ENCODE results near the gene TBC1D20.
A peak's percentile ranks its signal among the peaks of the same experiment; 100 is the strongest.
"Not testable (repeated sequence)": the region's sequence is repeated elsewhere in the genome, so short reads cannot be mapped to it uniquely, and the experiment has no call there.

TBC1D20 gene, protein sequence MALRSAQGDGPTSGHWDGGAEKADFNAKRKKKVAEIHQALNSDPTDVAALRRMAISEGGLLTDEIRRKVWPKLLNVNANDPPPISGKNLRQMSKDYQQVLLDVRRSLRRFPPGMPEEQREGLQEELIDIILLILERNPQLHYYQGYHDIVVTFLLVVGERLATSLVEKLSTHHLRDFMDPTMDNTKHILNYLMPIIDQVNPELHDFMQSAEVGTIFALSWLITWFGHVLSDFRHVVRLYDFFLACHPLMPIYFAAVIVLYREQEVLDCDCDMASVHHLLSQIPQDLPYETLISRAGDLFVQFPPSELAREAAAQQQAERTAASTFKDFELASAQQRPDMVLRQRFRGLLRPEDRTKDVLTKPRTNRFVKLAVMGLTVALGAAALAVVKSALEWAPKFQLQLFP

DNA sequence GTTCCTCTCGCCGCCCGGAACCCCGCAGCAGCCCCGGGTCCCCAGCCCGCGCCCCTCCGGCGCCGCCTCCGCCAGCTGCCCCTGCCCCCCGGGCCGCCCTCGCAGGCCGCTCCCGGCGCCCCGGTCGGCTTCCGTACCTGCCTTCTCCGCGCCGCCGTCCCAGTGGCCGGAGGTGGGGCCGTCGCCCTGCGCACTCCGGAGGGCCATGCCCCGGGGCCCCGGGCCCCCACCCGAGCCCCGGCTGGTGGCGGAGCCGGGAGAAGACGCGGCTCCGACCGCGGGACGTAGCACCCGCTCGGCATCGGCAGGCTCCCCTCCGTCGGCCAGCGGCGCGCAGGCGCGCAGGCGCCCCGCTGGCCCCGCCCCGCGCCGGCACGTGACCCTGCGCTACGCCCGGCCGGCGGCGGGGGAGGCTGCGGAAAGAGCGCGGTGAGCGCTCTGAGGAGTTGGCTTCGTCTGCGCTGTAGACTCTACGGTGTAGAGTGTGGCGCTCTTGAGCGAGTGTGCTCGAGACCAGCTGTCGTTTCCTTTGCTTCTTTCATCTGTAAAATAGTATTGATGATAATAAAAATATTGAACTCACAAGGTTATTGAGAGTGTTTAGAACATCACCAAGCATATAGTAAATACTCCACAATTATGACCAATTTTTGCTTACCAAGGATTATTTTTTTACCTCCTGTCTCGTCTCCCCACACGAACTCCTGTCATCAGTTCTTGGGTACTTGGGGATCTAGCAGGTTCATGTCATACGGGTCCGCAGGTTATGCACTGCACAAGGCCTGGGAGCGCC, at the start of gene TBC1D20:
TBC1D20 (minus strand) TSS at position 335 of the 793 bp plus-strand sequence; CDS start at position 207, 128 bp downstream.
- DNase-seq (ENCODE audit: low read depth, low spot score) = peak; percentile 70

- not testable (repeated sequence) for DNase-seq (ENCODE audit: low read depth, low spot score)
Measured at GRCh38 chr20:510328-511057, 48.2 kb upstream of the TBC1D20 start.

- not testable (repeated sequence) for DNase-seq (ENCODE audit: low read depth, low spot score)
Measured at GRCh38 chr20:508364-508787, 46.0 kb upstream of the TBC1D20 start.

GRCh38 chr20:507761-508332, 45.5 kb upstream of the TBC1D20 start:
- DNase-seq (ENCODE audit: low read depth, low spot score) = no peak

GRCh38 chr20:507006-507758, 44.8 kb upstream of the TBC1D20 start:
- DNase-seq (ENCODE audit: low read depth, low spot score) = no peak

DNA sequence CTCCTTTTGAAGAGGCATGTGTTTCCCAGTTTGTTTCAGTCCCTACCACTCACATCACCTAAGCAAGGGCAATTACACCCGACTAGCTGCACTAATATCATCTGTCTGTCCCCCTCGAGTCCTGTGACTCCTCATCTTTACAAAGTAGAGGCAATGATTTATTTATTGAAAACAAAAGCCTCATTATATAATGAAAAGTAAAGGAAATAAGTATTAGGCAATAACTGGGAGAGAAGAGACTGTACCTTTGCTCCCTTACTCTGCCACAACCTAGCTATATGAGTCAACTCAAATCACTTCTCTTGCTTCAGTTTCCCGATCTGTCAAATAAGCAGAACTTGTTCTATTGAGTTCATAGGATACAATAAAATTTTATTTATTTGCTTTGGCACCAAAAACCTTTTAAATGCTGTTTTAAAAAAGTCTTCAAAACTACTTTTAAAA, 42.3 kb upstream of the TBC1D20 start:
- DNase-seq (ENCODE audit: low read depth, low spot score) = no peak

GRCh38 chr20:503048-503737, 40.9 kb upstream of the TBC1D20 start:
- DNase-seq (ENCODE audit: low read depth, low spot score) = no peak

DNA sequence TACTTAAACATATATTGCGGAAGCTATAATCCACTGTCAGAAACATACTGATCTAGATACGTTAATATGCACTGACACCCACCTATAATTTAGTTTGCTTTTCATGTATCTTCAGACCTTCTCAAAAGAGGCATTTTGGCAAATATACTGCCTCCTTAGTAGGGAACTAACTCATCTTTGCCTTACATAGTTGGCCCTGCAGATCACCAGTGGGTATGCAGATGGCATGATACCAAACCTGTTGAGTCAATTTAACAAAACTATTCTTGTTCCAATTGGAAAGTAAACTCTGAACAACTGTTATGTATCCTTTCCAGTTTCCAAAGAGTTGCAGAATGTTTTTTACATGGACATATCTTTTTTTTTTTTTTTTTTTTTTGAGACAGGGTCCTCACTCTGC, 35.6 kb upstream of the TBC1D20 start:
- DNase-seq (ENCODE audit: low read depth, low spot score) = no peak

DNA sequence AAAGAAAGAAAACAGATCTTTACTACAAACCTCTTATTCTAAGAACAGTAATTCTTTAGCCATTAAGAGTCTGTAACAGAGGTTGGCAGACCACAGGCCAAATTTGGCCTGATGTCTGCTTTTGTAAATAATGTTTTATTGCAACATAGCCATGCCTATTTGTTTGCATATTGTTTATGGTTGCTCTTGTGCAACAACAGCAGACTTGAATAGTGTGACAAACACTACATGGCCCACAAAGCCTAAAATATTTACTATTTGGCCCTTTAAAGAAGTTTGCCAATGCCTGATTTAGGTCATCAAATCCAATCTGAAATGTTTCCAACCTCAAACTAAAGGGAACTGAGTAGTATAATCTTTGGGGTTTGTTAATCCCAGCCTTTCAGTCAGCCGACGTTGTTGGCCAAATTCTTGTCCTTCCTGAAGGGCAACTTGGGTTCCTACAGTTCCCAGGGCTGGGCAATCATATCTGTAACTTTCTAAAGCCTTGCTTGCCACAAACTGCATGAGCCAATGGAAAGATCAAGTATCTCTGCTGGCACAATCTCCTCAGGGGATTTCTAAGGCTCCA, 33.9 kb upstream of the TBC1D20 start:
- DNase-seq (ENCODE audit: low read depth, low spot score) = no peak

DNA sequence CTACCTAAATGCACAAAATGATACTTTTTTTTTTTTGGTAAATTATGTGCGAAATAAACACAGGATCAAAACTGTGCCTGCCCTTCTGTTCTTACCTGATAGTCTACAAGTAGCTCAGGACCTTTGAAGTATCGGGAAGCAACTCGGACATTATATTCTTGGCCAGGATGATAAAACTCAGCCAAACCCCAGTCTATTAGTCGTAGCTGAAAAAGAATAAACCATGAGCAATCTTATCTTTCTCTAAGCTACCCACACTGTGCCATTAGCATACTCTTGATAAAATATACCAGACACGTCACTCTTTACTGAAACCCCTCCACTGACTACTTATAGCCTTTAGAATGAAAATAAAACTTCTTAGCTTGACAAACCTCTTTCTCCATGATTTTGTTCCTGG, 29.8 kb upstream of the TBC1D20 start:
- DNase-seq (ENCODE audit: low read depth, low spot score) = no peak

DNA sequence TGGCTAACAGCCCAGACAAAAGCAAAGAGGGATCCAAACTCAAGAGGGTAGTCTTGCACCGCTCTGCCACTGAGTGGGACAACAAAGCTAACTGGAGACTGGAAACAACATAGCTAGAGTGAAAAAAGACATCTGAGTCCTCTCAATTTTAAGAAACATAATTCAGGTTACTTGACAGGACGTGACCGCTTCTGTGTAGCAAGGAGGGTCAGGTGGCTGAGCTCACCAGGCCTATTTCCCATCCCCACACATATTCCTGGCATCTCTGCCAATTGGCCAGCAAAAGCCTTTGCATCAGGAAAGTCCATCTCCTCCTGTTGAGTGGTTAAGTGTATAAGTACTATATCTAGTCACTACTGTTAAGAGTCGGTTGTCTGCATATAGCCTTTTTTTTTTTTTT, 25.3 kb upstream of the TBC1D20 start:
- no peak for DNase-seq (ENCODE audit: low read depth, low spot score)

DNA sequence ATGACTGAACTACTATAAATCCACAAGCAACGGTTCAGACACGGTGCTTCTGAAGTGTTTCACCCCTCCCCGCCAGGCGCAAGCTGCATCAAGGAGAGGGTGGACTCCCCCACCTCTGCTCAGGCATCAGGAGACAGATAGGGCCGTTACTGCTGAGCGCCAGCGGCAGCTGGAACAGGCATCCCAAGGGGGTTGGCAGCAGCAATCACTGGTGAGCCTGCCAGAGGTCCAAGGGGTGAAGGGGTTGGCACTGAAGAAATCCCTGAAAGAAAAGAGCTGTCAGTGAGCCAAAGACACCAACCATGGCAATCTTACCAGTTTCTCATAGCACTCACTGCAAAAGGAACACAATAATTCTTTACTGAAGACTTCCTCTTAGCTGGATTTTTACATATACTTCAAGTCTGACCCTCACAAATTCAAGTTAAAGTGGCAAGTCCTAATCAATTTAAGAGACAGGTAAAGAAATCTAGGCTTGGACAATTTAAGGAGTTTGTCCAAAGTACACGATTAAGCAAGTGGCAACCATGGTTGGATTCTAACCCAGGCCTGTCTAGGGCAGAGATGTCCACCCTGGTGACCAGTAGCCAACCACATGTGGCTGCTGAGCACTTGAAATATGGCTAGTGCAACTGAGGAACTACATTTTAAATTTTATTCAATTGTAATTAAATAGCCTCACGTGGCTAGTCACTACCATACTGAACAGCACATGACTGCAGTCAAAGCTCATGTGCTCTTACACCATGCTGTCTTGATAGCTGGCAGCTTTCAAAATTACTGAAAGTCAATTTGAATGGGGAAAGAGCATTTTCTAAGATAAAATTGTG, 21.7 kb upstream of the TBC1D20 start:
- DNase-seq (ENCODE audit: low read depth, low spot score) = no peak

DNA sequence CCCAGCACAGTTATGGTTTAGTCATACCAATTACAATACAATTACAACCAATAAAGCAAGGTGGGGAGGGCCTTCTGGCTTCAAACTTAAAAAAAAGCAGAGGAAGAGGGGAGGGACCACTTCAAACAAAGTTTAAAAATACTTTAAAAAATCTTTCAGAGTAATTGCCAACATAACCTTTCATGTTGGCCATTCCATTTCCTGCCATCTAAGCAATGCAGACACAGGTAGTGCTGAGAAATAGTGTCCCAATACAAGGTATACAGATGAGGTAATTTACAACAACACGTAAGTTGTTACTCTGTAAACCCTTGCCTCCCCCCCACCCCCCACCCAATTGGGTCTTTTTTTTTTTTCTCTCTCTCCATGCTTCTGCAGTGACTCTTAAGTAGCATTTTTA, 18.8 kb upstream of the TBC1D20 start:
- no peak for DNase-seq (ENCODE audit: low read depth, low spot score)

GRCh38 chr20:480044-480443, 17.7 kb upstream of the TBC1D20 start:
- no peak for DNase-seq (ENCODE audit: low read depth, low spot score)

GRCh38 chr20:479487-479886, 17.2 kb upstream of the TBC1D20 start:
- no peak for DNase-seq (ENCODE audit: low read depth, low spot score)

GRCh38 chr20:478949-479429, 16.7 kb upstream of the TBC1D20 start:
- no peak for DNase-seq (ENCODE audit: low read depth, low spot score)

DNA sequence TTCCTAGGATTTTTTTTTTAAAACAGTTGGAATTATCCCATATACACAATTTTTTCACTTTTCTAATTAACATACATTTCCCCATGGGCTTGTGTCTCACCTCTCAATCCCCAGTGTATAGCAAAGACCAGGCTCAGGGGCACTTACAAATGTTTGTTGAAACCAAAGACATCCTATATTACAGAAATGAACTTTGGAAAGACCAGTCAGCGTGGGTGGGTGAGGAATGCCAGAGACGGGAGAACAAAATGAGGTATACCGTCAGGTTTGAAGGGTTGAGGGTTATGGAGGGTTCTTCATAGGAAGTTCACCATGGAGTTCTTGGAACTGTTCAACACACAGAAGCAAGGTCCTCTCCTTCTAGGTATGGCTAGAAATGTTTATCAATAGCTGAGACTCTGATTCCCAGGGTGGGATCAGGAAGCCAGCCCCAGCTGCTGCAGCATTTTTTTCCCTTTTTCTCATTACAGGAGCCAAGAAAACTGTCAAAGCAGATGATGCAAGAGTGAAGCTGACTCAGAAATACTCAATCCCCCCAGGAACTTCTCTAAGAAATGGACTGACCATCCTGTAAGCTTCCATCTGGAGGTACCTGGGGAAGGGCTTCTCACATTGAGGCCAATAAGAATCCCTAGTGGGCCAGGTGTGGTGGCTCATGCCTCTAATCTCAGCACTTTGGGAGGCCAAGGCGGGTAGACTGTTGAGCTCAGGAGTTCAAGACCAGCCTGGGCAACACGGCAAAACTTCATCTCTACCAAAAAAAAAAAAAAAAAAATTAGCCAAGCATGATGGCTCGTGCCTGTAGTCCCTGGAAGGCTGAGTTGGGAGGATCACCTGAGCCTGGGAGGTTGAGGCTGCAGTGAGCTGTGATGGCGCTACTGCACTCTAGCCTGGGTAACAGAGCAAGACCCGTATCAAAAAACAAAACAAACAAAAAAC, 15.9 kb upstream of the TBC1D20 start:
- DNase-seq (ENCODE audit: low read depth, low spot score) = no peak

Data from activated CD4-positive, CD25-positive, alpha-beta regulatory T cell treated with anti-CD3 and anti-CD28 coated beads, Interleukin-2, amount 50 U/mL, for 16 hours (primary cell).